SK-N-SH treated with all-trans-retinoic acid at 6 μM for 48 hours (cell line): Measurements from ENCODE around the gene FCGR1A.
A peak's percentile ranks its signal among the peaks of the same experiment; 100 is the strongest.
"Not testable (repeated sequence)": the region's sequence is repeated elsewhere in the genome, so short reads cannot be mapped to it uniquely, and the experiment has no call there.

Experiments used
- ATAC-seq: fragments of 200-7000 bp; cut with Tn5 transposase; 3 replicates; pipeline ENCODE4 v1.9.1; 2020; ENCODE audit warnings: mild to moderate bottlenecking, moderate library complexity

The FCGR1A gene

DNA sequence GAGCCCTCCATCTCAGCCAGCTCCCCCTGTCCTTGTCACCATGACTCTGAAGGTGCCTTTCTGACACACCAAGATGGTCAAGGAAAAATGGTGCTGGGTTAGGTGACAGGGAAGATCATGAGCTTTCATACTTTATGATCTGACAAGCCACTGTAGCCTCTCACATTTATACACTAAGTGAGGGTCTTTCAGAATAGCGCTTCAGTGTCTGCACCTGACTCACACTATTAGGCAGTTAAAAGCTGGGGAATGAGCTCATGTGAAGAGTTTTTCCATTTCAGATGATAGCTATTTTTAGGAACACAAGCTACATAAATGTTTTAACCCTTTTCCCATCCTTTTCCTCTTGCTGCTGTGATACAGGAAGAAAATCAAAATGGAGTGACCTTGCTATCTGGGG lies 4.2 kb upstream of the FCGR1A start:
- not testable (repeated sequence) for ATAC-seq

- not testable (repeated sequence) for ATAC-seq
Measured at GRCh38 chr1:149781413-149781984, 995 bp upstream of the FCGR1A start.

GRCh38 chr1:149783289-149783688 lies 795 bp downstream of the FCGR1A start:
- ATAC-seq: not testable (repeated sequence)

DNA sequence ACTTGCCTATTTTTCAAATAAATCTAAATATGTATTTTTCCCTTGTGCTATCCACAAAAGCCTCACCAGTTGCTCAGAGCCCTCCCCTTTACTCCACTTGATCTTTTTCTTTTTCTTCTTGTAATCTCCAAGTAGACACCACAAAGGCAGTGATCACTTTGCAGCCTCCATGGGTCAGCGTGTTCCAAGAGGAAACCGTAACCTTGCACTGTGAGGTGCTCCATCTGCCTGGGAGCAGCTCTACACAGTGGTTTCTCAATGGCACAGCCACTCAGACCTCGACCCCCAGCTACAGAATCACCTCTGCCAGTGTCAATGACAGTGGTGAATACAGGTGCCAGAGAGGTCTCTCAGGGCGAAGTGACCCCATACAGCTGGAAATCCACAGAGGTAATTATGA lies 1.4 kb downstream of the FCGR1A start:
- not testable (repeated sequence) for ATAC-seq

DNA sequence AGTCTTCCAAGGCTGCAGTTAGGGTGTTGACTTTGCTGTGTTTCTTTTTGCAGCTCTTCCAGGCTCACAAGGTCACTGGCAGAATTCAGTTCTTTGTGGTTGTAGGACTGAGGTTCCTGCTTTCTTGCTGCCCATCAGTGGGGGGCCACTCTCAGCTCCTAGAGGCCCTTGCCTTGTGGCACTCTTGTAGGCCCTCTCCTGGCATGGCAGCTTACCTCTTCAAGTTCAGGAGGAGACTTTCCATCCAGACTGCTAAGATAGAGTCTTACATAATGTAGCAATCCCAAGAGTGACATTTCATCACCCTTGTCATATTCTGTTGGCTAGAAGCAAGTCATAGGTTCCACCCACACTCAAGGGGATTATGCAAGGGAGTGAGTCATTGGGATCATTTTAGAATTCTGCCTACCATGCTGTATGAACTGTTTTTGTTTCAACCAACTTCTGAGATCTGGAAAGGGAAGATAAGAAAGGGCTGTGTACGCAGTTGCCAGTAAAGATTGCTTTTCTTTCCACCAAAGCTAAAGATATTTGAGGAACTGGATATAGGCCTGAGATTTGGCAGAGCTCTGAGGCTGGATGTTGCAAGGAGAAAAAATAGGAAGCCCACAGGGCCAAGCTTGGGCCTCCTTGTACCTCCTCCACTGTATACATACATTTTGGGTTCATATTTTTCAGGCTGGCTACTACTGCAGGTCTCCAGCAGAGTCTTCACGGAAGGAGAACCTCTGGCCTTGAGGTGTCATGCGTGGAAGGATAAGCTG lies 5.4 kb downstream of the FCGR1A start:
- not testable (repeated sequence) for ATAC-seq

- peak; percentile 93 for ATAC-seq
Measured at GRCh38 chr1:149792502-149792901, 10.0 kb downstream of the FCGR1A start.

- ATAC-seq: peak; percentile 99
Measured at GRCh38 chr1:149792912-149793515, 10.5 kb downstream of the FCGR1A start.

GRCh38 chr1:149793885-149794284 lies 11.4 kb downstream of the FCGR1A start:
- ATAC-seq: not testable (repeated sequence)

GRCh38 chr1:149801628-149802027 lies 19.1 kb downstream of the FCGR1A start:
- not testable (repeated sequence) for ATAC-seq

DNA sequence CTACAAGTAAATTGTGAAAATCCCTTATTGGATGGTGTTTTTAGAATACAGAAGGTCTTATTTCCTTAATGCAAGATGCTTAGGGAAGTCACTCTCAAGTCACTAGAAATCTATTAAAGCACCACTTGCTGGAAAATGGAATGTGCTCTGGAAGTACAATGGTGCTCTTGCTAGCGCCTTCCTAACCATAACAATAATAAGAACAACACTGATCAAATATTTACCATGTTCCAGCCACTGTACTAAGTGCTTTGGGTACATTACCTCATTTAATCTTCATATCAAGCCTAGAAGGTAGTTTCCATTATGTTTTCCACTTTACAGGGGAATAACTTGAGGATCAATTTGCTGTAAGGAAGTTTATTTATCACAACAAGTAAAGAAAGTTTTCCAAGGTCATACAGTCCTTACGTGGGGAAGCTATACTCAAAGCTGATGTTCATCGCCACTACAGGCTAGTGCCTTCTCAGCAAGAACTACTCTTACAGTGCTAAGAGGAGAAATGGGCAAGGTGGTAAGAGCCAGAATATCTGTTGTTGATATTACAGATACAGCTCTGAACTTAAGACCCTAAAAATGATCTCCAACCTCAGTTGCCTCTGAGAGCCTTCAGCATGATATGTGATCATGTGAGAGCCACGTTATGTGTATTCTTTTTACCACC lies 22.1 kb downstream of the FCGR1A start:
- ATAC-seq: not testable (repeated sequence)

DNA sequence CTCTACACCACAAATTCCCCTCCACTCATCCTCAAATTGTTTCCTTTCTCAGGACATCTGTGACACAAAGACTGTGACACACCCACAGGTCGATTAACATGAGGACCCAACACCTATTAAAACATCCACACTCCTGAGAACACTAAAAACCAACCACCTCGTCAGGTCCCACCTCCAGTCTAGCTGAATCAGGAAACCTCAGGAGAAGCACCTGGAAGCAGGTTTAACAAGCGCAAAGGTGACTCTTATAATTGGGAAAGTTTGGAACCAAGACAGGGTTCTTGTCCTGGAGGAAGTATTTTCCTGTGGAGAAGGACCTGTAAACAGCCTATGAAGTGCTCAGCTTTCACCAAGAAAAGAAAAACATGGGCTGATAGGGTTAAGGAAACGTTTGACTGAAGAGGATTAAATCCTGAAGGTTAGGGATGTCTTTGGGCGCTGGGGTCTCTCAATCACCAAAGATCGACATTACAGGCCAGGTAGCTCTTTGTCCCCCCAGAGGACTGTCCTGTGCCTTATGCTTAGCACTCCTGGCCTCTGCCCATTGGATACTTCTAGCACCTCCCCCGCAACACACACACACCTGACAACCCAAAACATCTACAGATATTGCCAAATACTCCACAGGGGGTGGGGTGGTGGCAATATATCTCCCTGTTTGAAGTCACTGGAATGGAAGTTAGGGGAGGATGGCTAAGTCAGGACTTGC lies 28.4 kb downstream of the FCGR1A start:
- ATAC-seq: not testable (repeated sequence)

DNA sequence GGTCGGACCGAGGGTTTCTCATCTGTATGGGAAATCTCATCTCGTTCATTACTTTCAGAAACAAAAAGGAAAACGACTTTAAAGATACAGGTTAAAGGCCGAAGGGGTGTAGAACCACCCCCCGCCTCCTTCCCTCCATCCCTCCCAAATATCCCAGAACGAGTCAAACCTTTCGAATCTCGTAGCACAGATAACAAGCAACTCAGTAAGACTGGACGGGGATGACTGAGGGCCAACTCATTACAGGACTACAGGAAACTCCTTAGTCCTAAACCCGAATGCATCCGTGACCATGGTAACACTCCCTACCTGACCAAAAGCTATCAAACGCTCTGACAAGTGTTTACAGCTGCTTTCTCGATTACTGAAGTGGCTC lies 29.0 kb downstream of the FCGR1A start:
- peak; percentile 24 for ATAC-seq

GRCh38 chr1:149811890-149812829 lies 29.7 kb downstream of the FCGR1A start:
- peak; percentile 89 for ATAC-seq

DNA sequence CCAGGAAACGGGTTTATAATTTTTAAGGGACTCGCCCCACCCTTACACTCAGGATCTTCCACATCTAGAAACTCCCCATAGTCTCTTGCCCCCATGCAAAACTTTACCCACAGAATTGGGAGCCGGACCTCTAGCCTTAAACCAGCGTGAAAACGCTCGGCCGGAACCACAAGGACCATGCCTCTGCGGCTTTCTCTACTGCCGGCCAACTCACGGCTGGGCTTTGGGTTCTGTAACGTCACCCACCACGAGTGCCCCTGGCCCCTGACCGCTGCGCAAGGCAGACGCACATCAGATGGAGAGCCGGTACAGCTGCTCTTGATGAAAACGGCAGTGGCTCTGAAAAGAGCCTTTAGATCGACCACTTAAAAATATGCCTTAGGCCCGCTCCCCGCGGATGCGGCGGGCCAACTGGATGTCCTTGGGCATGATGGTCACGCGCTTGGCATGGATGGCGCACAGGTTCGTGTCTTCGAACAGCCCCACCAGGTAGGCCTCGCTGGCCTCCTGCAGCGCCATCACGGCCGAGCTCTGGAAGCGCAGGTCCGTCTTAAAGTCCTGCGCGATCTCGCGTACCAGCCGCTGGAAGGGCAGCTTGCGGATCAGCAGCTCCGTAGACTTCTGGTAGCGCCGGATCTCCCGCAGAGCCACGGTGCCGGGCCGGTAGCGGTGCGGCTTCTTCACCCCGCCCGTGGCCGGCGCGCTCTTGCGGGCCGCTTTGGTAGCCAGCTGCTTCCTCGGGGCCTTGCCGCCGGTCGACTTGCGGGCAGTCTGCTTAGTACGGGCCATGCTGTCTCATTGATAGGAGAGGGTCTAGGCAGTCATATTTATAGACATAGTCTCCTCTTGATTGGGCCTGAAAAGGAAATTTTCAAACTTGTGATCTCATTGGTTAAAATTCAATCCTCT lies 30.7 kb downstream of the FCGR1A start:
- ATAC-seq: peak; percentile 72

DNA sequence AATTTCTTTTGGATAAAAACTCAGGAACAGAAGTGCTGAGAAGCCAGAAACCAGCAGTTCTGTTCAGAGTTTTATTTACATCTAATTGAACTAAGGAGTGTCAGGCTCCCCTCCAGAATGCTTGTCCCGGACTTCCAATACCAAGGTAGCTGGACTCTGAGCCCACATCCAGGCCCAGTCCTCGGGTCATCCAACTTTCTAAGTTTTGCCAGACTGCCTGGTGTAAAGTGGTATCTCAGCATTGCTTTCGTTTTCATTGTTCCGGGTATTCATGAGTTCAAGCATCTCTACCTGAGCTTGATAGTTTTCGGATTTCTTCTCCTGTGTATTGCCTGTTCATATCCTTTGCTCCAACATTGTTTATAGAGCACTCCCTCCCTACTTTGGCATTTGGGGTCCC lies 37.9 kb downstream of the FCGR1A start:
- ATAC-seq: not testable (repeated sequence)

DNA sequence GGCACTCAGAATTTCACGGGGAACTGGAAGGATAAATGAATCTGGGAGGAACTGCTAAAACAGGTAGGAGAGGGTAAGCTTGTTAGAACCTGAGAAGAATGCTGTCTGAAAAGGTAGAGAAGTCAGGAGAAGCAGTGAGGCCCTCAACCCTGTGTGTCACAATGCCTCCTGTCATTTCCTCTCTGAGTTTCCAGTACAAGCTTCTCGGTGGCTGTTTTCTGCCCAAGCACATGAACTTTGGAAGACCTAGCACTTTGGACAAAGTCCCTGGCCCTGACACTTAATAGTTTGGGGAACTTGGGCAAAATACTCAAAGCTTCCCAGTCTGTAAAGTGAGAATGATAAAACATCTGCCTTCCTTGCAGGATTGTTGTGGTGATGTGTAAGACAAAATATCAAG lies 44.1 kb downstream of the FCGR1A start:
- not testable (repeated sequence) for ATAC-seq

DNA sequence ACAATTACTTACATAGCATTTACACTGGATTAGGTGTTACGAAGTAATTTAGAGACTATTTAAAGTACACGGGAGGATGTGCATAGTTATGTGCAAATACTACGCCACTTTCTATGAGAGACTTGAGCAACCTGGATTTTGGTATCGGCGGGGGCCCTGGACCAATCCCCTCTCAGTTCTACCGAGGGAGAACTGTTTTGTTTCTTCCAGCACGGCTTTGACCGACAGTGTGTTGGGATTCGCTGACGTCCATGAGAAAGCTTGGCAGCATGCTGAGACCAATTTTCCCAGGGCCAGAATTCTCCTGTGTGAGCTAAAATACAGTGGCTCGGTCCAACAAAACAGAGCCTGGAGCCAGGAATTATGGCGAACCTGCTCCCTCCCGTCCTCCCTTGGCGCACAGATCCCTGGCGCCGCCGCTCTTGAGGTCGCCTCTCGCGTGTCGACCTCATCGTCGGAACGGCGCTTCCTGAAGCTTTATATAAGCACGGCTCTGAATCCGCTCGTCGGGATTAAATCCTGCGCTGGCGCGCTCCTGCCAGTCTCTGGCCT lies 49.3 kb downstream of the FCGR1A start:
- ATAC-seq: peak; percentile 27

DNA sequence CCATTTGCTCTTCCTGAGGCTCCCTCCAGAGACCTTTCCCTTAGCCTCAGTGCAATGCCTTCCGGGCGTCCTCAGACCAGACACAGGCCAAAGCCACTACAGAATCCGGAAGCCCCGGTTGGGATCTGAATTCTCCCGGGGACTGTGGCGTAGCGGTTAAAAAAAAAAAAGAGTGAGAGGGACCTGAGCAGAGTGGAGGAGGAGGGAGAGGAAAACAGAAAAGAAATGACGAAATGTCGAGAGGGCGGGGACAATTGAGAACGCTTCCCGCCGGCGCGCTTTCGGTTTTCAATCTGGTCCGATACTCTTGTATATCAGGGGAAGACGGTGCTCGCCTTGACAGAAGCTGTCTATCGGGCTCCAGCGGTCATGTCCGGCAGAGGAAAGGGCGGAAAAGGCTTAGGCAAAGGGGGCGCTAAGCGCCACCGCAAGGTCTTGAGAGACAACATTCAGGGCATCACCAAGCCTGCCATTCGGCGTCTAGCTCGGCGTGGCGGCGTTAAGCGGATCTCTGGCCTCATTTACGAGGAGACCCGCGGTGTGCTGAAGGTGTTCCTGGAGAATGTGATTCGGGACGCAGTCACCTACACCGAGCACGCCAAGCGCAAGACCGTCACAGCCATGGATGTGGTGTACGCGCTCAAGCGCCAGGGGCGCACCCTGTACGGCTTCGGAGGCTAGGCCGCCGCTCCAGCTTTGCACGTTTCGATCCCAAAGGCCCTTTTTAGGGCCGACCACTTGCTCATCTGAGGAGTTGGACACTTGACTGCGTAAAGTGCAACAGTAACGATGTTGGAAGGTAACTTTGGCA lies 50.0 kb downstream of the FCGR1A start:
- peak; percentile 78 for ATAC-seq

- ATAC-seq: peak; percentile 1; the same call in 2 of the 3 replicates
Measured at GRCh38 chr1:149833144-149833543, 50.6 kb downstream of the FCGR1A start.
